ENCODE results near the gene PCCA. TPM values are rescaled to one million over a fixed set of nuclear protein-coding genes. Genes with fewer than 3 reads are reported as not detected.

The PCCA gene
- total RNA-seq, 1 donor = 33.7 TPM

GRCh38 chr13:100513171-100513570, 424.3 kb downstream of the PCCA start:
- H3K4me3 ChIP-seq (ENCODE audit: low read depth, low read length) = no peak overlapping the region
- DNase-seq (ENCODE audit: low read depth) = no peak
- TF ChIP-seq CTCF (IDR thresholded peaks at IDR 0.05; ENCODE audit: insufficient read depth, low read depth, low read length) = no peak

- no peak for TF ChIP-seq CTCF (IDR thresholded peaks at IDR 0.05; ENCODE audit: insufficient read depth, low read depth, low read length)
- no peak overlapping the region for H3K4me3 ChIP-seq (ENCODE audit: low read depth, low read length)
- DNase-seq (ENCODE audit: low read depth) = peak; percentile 53
Measured at GRCh38 chr13:100513987-100514670, 425.2 kb downstream of the PCCA start.

- peak; percentile 98 for TF ChIP-seq CTCF (IDR thresholded peaks at IDR 0.05; ENCODE audit: insufficient read depth, low read depth, low read length)
- peak; percentile 76 for DNase-seq (ENCODE audit: low read depth)
- no peak overlapping the region for H3K4me3 ChIP-seq (ENCODE audit: low read depth, low read length)
Measured at GRCh38 chr13:100514788-100515409, 426.0 kb downstream of the PCCA start.

- no peak for TF ChIP-seq CTCF (IDR thresholded peaks at IDR 0.05; ENCODE audit: insufficient read depth, low read depth, low read length)
- H3K4me3 ChIP-seq (ENCODE audit: low read depth, low read length) = no peak overlapping the region
- DNase-seq (ENCODE audit: low read depth) = no peak
Measured at GRCh38 chr13:100515410-100515800, 426.5 kb downstream of the PCCA start.

- no peak for TF ChIP-seq CTCF (IDR thresholded peaks at IDR 0.05; ENCODE audit: insufficient read depth, low read depth, low read length)
- H3K4me3 ChIP-seq (ENCODE audit: low read depth, low read length) = no peak overlapping the region
- no peak for DNase-seq (ENCODE audit: low read depth)
Measured at GRCh38 chr13:100517135-100517534, 428.2 kb downstream of the PCCA start.

GRCh38 chr13:100517728-100518127, 428.8 kb downstream of the PCCA start:
- H3K4me3 ChIP-seq (ENCODE audit: low read depth, low read length) = no peak overlapping the region
- no peak for TF ChIP-seq CTCF (IDR thresholded peaks at IDR 0.05; ENCODE audit: insufficient read depth, low read depth, low read length)

More at GRCh38 chr13:100517728-100518127, 428.8 kb downstream of the PCCA start:
- no peak for DNase-seq (ENCODE audit: low read depth)

All from fibroblast of villous mesenchyme (primary cell).